GM21576 (cell line): ENCODE measurements around the gene GRAMD1A.
"Not testable (repeated sequence)": the region's sequence is repeated elsewhere in the genome, so short reads cannot be mapped to it uniquely, and the experiment has no call there.

Source experiments
- ATAC-seq: cut with Tn5 transposase; IDR thresholded peaks from one replicate; pipeline ENCODE4 v1.9.1; 2021; ENCODE audit warnings: mild to moderate bottlenecking, moderate library complexity; ENCODE audit not compliant: unreplicated experiment

Gene GRAMD1A

GRCh38 chr19:35034005-35034502 lies 33.9 kb downstream of the GRAMD1A start:
- no peak for ATAC-seq

GRCh38 chr19:35034588-35035382 lies 34.7 kb downstream of the GRAMD1A start:
- ATAC-seq: no peak

- no peak for ATAC-seq
These were observed 37.8 kb downstream of the GRAMD1A start for GRCh38 chr19:35037716-35038622.

- ATAC-seq: no peak
These were observed 38.7 kb downstream of the GRAMD1A start for GRCh38 chr19:35038623-35039512.

GRCh38 chr19:35039881-35040825 lies 40.0 kb downstream of the GRAMD1A start:
- ATAC-seq: no peak

- no peak for ATAC-seq
These were observed 40.9 kb downstream of the GRAMD1A start for GRCh38 chr19:35040826-35041547.

GRCh38 chr19:35041548-35042055 lies 41.5 kb downstream of the GRAMD1A start, which contains the start of gene HPN:
Gene HPN (plus strand): TSS chr19:35041721. CDS start chr19:35042507, 786 bp downstream.
- ATAC-seq: no peak

GRCh38 chr19:35042056-35042730 lies 42.1 kb downstream of the GRAMD1A start:
- no peak for ATAC-seq

GRCh38 chr19:35042954-35043604 lies 43.0 kb downstream of the GRAMD1A start:
- no peak for ATAC-seq

- no peak for ATAC-seq
These were observed 43.8 kb downstream of the GRAMD1A start for GRCh38 chr19:35043906-35044305.

- no peak for ATAC-seq
These were observed 44.4 kb downstream of the GRAMD1A start for GRCh38 chr19:35044317-35045117.

GRCh38 chr19:35045667-35046300 lies 45.7 kb downstream of the GRAMD1A start:
- ATAC-seq: peak; percentile 59

- no peak for ATAC-seq
These were observed 46.3 kb downstream of the GRAMD1A start for GRCh38 chr19:35046461-35046860.

GRCh38 chr19:35048911-35049411 lies 48.8 kb downstream of the GRAMD1A start:
- ATAC-seq: no peak

GRCh38 chr19:35049456-35049855 lies 49.3 kb downstream of the GRAMD1A start:
- ATAC-seq: no peak

GRCh38 chr19:35050662-35051061 lies 50.5 kb downstream of the GRAMD1A start:
- not testable (repeated sequence) for ATAC-seq
